ENCODE data around the gene TPGS2.
"Not testable (repeated sequence)": the region's sequence is repeated elsewhere in the genome, so short reads cannot be mapped to it uniquely, and the experiment has no call there.

Gene TPGS2

DNA sequence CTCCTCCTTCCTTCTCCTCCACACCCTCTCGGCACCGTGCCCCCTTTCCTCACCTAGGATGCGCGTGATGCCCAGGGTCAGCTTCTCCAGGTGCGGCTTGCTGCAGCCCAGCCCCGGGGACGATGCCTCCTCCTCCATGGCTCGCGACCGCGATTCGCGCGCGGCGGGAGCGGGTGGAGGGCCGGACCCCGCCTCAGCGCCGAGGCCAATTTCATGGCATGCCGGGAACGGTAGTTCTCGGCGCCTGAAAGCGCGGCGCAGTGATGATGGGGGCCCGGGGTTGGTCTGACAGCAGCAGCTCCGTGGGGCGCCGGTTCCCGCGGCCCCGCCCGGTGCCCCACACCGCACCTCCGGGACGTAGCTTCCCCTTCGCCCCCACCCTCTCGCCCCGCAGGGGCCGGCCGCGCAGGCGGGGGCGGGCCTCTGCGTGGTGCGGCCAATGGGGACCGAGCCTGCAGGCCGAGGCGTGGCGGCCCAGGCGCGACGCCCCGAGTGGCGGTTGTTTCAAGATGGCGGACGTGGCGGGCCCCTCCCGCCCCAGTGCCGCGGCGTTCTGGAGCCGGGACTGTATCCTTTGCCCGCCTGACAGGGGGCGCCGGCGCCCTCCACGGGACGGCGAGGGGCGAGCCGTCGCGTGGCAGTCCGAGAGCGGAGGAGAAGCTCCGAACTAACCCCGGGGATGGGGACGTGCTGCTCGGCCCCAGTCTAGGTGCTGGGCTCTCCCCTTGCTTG lies at the start of gene TPGS2, which contains the start of gene KIAA1328:
Gene TPGS2 (minus strand): TSS at position 373 of the 732 bp plus-strand sequence. CDS start 235 bp downstream, at position 138.
Gene KIAA1328 (plus strand): TSS at position 498 of the 732 bp plus-strand sequence. CDS start 12 bp downstream, at position 510.
- DNase-seq (ENCODE audit: low read depth): peak; percentile 77

DNA sequence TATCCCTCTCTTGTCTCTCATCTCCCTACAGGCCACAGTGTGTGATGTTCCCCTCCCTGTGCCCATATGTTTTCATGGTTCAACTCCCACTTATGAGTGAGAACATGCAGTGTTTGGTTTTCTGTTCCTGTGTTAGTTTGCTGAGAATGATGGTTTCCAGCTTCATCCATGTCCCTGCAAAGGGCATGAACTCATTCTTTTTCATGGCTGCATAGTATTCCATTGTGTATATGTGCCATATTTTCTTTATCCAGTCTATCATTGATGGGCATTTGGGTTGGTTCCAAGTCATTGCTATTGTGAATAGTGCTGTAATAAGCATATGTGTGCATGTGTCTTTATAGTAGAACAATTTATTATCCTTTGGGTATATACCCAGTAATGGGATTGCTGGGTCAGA lies 45.0 kb upstream of the TPGS2 start:
- DNase-seq (ENCODE audit: low read depth): not testable (repeated sequence)

DNA sequence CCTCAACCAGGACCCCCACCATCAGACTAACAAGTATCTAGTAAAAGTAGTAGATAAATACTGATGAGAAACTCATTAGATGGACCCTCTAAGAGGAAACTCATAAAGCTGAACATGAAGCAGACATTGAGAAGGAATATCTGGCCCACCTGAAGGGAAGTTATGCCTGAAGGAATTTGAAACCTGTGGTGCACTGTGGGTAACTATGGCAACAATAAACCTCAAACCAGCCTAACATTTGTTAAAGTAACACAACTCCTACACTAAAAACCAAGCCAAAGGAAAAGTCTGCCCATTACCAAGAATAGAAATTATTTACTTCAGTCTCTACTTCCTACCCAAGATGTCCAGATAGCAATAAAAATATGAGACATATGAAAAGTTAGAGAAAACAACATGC lies 43.5 kb upstream of the TPGS2 start:
- DNase-seq (ENCODE audit: low read depth): no peak

DNA sequence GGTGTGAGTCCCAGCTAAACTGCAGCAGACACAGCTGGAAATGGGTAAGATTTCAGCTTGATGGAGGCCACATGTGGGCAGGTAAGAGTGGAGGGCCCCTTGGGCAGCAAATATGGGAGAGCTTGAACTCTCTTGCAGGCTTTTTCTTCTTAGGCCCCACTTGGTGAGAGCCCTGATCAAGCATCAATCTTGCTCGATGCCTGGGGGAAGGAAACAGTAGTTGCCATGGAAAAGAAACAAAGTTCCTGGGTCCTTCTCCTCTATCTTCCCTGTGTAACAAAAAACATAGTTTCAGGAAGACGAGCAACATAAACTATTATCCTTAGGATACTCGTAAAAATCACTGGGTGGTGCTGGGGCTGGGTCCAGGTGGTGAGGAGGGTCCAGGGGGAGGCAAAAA lies 43.0 kb upstream of the TPGS2 start:
- no peak for DNase-seq (ENCODE audit: low read depth)

GRCh38 chr18:36867056-36867455 lies 38.3 kb upstream of the TPGS2 start:
- DNase-seq (ENCODE audit: low read depth): no peak

DNA sequence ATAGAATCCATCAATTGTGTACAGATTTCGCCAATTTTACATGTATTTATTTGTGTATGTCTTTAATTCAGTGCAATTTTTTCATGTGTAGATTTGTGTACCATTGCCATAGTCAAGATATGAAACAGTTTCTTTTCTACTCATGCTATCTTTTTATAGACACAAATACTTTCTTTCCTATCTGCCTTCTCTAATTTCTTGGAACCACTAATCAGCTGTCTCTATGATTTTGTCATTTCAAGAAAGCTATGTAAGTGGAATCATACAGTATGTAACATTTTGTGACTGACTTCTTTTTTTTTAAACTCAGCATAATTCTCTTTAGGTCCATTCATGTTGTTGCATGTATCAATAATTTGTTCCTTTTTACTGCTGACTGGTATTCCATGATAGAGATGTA lies 33.4 kb upstream of the TPGS2 start:
- DNase-seq (ENCODE audit: low read depth): no peak

GRCh38 chr18:36856815-36857214 lies 28.0 kb upstream of the TPGS2 start:
- DNase-seq (ENCODE audit: low read depth): no peak

GRCh38 chr18:36851202-36851590 lies 22.4 kb upstream of the TPGS2 start:
- DNase-seq (ENCODE audit: low read depth): no peak

GRCh38 chr18:36850527-36851201 lies 21.9 kb upstream of the TPGS2 start:
- peak; percentile 77 for DNase-seq (ENCODE audit: low read depth)

GRCh38 chr18:36849288-36850006 lies 20.6 kb upstream of the TPGS2 start:
- DNase-seq (ENCODE audit: low read depth): no peak

DNA sequence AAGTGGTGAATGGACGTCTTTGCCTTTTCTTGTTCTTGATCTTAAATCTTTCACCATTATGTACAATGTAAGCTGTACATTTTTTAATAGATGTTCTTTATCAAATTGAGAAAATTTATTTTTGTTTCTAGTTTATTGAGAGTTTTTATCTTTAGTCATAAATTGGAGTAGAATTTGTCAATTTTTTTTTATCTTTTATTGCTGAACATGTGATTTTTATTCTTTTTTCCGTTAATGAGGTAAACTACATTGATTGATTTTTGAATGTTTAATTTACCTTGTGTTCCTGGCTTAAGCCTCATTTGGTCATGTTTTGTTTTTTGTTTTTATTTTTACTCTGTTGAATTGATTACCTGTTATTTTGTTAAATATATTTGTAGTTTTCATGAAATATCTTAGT lies 19.8 kb upstream of the TPGS2 start:
- no peak for DNase-seq (ENCODE audit: low read depth)

DNA sequence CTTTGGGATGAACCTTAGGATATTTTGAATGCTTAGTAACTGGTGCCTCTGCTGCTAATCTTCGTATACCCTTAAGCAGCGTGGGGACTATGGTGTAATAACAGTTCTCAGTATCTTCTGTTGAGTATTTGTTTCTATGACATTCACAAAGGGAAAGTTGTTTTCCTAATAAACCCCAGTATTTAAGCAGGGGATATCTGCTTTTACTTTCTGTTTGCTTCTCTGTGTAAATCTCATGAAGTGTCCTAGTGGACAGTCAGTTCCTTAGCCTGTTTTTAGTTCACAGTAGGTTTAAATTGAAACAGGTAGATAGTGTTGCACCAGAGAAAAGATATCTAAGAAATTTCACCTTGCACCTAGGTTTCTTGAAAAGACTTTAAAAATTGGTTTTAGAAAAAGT lies 15.0 kb upstream of the TPGS2 start:
- DNase-seq (ENCODE audit: low read depth): no peak

GRCh38 chr18:36843199-36843598 lies 14.4 kb upstream of the TPGS2 start:
- no peak for DNase-seq (ENCODE audit: low read depth)

DNA sequence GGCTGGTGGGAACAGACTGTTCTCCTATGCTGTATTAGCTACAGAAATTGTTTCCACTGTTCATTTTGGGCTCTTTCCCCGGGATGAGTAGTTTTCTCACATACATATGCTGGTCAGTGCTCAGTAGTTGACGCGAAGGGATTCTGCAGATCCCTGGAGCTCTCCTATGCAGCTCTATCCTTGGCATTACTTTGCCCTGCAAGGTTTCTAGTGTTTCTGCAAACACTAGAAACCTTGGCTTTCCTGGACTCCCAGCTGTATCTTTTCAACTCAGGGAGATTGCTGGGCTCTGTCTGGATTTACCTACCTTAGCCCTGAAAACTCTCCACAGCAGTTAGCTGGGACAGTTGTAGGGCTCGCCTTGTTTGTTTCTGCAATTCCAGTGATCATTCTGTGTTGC lies 11.0 kb upstream of the TPGS2 start:
- DNase-seq (ENCODE audit: low read depth): no peak

- no peak for DNase-seq (ENCODE audit: low read depth)
Measured at GRCh38 chr18:36835927-36836326, 7.1 kb upstream of the TPGS2 start.

GRCh38 chr18:36833120-36833519 lies 4.3 kb upstream of the TPGS2 start:
- no peak for DNase-seq (ENCODE audit: low read depth)

DNA sequence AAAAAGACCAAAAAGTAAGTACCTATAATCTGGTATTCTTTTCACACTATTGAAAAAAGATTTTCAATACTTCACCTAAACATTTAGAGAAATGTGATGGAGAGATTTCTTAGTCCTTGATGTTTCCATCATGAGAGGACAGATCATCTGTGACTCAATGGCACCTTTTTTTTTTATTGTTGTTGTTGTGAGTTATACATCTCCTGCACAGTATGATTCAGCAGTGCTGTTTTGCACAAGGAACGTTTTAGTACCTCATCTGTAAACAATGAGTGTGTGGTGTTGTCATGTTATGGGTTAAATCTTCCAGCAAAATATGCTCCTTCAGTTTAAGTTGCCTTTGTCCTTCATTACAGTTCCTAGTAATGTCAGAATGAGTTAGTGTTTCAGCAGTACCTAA lies 2.3 kb upstream of the TPGS2 start:
- DNase-seq (ENCODE audit: low read depth): no peak

GRCh38 chr18:36830158-36830495 lies 1.3 kb upstream of the TPGS2 start:
- DNase-seq (ENCODE audit: low read depth): no peak

GRCh38 chr18:36829362-36830157 lies 758 bp upstream of the TPGS2 start:
- no peak for DNase-seq (ENCODE audit: low read depth)

DNA sequence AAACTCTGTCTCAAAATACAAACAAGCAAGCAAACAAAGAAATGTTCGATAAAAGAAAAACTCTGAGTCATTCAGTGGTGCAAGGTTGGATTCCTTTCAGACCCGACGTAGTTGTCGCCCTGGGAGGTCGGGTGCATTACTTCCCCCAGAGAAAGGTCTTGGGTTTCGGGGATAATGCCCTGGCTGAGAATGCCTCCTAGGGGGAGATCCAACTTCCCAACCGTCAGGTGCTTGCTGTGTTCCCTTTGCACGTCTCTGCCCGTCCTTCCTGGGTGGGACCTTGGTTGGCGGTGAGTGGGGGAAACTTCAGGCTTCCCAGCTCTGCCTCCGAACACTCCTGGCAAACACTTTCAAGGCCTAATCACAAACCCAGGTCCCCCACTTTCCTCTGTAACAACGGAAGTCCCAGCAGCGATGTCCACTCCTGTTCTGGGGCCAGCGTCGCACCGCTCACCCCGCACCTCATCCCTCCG lies 609 bp downstream of the TPGS2 start:
- DNase-seq (ENCODE audit: low read depth): no peak

DNA sequence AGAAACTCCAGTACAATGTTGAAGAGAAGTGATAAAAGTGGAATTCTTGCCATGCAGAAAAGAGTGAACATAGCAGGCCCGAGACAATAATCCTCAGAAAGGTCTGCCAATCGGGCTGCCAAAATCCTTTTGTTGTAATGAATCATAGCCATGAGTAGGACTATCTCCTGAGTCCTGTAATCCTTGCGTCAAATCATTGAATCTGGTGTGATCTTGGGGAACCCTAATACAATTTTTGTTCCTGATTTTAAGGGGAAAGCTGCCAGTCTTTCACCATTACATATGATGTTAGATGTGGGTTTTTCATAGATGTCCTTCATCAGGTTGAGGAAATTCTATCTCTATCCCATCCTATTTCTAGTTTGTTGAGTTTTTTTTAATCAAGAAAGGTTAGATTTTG lies 2.2 kb downstream of the TPGS2 start:
- DNase-seq (ENCODE audit: low read depth): no peak

DNA sequence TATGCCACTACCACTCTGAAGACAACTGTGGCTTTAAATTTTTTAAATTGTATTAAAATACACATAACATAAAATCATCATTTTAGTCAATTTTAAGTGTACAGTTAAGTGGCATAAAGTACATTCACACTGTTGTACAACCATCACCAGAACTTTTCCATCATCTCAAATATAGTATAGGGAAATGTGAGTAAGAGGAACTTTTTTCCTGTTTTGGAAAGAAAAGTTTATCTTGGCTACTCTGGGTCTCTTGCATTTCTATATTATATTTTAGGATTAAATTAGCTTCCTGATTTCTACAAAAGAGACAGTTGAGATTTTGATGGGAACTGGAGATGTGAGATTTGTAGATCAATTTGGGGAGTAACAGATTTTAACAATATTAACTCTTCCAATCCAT lies 3.3 kb downstream of the TPGS2 start:
- no peak for DNase-seq (ENCODE audit: low read depth)

All from stromal cell of bone marrow (primary cell).